Measurements from ENCODE around the gene EPG5. TPM values are rescaled to one million over a fixed set of nuclear protein-coding genes. Genes with fewer than 3 reads are reported as not detected.
"Not testable (repeated sequence)": the region's sequence is repeated elsewhere in the genome, so short reads cannot be mapped to it uniquely, and the experiment has no call there.

Gene EPG5
- total and polyA plus RNA-seq, 10 of the 15 experiments (the other 5 are each of a cell fraction or from before 2014, with no cell fraction given), result 1.9 to 27.7 (median 9.0) TPM

DNA sequence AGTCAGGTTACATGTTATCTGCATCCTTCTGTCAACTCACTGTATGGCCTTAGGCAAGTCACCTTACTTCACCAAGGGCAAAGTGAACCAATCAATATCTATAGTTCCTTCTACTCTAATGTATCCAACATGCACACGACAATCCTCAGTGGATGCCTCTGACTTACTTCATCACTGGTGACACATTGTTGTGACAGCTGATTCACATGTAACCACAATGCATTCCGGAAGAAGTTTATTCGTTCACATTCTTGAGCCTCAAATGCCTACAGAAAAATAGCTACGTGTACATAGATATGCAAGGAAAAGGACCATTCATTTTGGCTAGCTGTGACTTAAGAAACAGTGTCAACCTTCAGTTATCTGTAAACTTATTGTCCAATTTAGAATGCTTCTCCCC, 26.3 kb upstream of the EPG5 start:
- Histone ChIP-seq H3K79me2 (ENCODE audit: control insufficient read depth, insufficient read depth, low read length) (no peaks in the 10 kb centered on the region), H3K9ac (ENCODE audit: control insufficient read depth, insufficient read depth, low read length) (no peak overlapping the region), H3K9me3 (replicated peaks; ENCODE audit: control insufficient read depth, insufficient read depth, low read length) (no peaks in the 10 kb centered on the region; the same call in 2 of the 3 replicates), H3K4me3 (no peak overlapping the region), H3K27me3 (replicated peaks in 1 of 2; ENCODE audit: control insufficient read depth in 2 of 2, insufficient read depth in 2 of 2, low read length in 1 of 2) (no peaks in the 10 kb centered on the region), H3K27ac (ENCODE audit: control insufficient read depth, insufficient read depth) (no peak overlapping the region), H3K4me1 (ENCODE audit: control insufficient read depth, insufficient read depth, low read length) (peaks cover 2% of the 10 kb centered on the region; the same call in 1 of the 2 replicates), H4K20me1 (ENCODE audit: control insufficient read depth, insufficient read depth) (no peaks in the 10 kb centered on the region), H3K36me3 (ENCODE audit: control insufficient read depth in 2 of 2, insufficient read depth in 2 of 2, low read length in 1 of 2) (no peaks in the 10 kb centered on the region), H2AFZ (ENCODE audit: control insufficient read depth, low read depth, low read length) (no peak overlapping the region), H3K4me2 (ENCODE audit: control insufficient read depth, insufficient read depth) (no peak overlapping the region)
- FAIRE-seq, result no peak
- intact Hi-C loops (cut with micrococcal nuclease; ENCODE audit: unreplicated experiment) (no loop called here), in situ Hi-C loops (cut with MboI) (no loop called here)
- no peak for ATAC-seq
- ChIA-PET POLR2A (no interaction called here), RAD21 (ENCODE audit: unreplicated experiment) (no interaction called here), CTCF (no interaction called here), SMC1A (ENCODE audit: uncharacterized antibody, unreplicated experiment) (interaction anchor here (2.8 kb wide), 1 partner anchor 80 kb away, joined by 9 read pairs; no protein-coding TSS in a partner anchor)
- no peak for TF ChIP-seq NFXL1 (IDR thresholded peaks at IDR 0.05; ENCODE audit: borderline replicate concordance)
- TF ChIP-seq BRCA1 (IDR thresholded peaks at IDR 0.05; ENCODE audit: low read depth, low read length), result no peak
- WGBS (ENCODE audit: insufficient coverage, insufficient replicate concordance, low lambda C conversion rate, missing lambda C conversion rate), result 40% methylated on average over 4 of the region's 4 CpGs
- no TSS peak for BruUV-seq (replicated peaks)
- no peak for DNase-seq (ENCODE audit: low read depth, low spot score)

DNA sequence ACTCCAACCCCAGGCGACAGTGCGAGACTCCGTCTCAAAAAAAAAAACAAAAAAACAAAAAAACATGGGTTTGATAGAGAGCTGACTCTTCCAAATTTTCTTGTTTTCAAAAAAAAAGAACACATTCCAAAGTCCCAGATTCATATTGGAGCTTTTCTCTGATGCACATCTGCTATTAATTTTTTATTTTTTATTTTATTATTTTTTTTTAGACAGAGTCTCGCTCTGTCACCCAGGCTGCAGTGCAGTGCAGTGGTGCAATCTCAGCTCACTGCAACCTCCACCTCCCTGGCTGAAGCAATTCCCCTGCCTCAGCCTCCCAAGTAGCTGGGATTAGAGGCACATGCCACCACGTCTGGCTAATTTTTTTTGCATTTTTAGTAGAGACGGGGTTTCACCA, 25.4 kb upstream of the EPG5 start:
- H3K79me2 ChIP-seq (ENCODE audit: control insufficient read depth, insufficient read depth, low read length); FAIRE-seq; H3K27me3 ChIP-seq (replicated peaks in 1 of 2; ENCODE audit: control insufficient read depth in 2 of 2, insufficient read depth in 2 of 2, low read length in 1 of 2); H4K20me1 ChIP-seq (ENCODE audit: control insufficient read depth, insufficient read depth); H3K4me1 ChIP-seq (ENCODE audit: control insufficient read depth, insufficient read depth, low read length); CTCF ChIA-PET; RAD21 ChIA-PET (ENCODE audit: unreplicated experiment); H3K9me3 ChIP-seq (replicated peaks; ENCODE audit: control insufficient read depth, insufficient read depth, low read length); H3K36me3 ChIP-seq (ENCODE audit: control insufficient read depth in 2 of 2, insufficient read depth in 2 of 2, low read length in 1 of 2); intact Hi-C loops (cut with micrococcal nuclease; ENCODE audit: unreplicated experiment); H3K4me3 ChIP-seq; H2AFZ ChIP-seq (ENCODE audit: control insufficient read depth, low read depth, low read length); H3K9ac ChIP-seq (ENCODE audit: control insufficient read depth, insufficient read depth, low read length); in situ Hi-C loops (cut with MboI); H3K4me2 ChIP-seq (ENCODE audit: control insufficient read depth, insufficient read depth); POLR2A ChIA-PET; ATAC-seq; H3K27ac ChIP-seq (ENCODE audit: control insufficient read depth, insufficient read depth); DNase-seq (ENCODE audit: low read depth, low spot score); BruUV-seq (replicated peaks): not testable (repeated sequence)
- 69% methylated on average over 5 of the region's 6 CpGs for WGBS (ENCODE audit: insufficient coverage, insufficient replicate concordance, low lambda C conversion rate, missing lambda C conversion rate)
- SMC1A ChIA-PET (ENCODE audit: uncharacterized antibody, unreplicated experiment), result interaction anchor here (0.6 to 2.8 kb wide), 2 partner anchors 81 to 320 kb away, joined by 3 to 9 read pairs; no protein-coding TSS in a partner anchor
